Heart right ventricle (tissue), 16 donors: Measurements from ENCODE around the gene PPFIA3. TPM values are rescaled to one million over a fixed set of nuclear protein-coding genes. Genes with fewer than 3 reads are reported as not detected.

Experiments used
- ATAC-seq, 8 donors: fragments of 200-7000 bp; cut with Tn5 transposase; one replicate each; pipeline ENCODE4 v1.9.1; 2020; ENCODE audit warnings: mild to moderate bottlenecking in 8 of 8, moderate library complexity in 8 of 8, moderate number of reproducible peaks in 1 of 8
- DNase-seq, 2 donors: peaks; one replicate each; pipeline ENCODE4 v3.0.0-alpha.2; 2020
- H3K27ac ChIP-seq, 10 donors: fragments of 200-600 bp; sonication (generic) in 2 of 10; one replicate each; pipeline versions ENCODE4 v1.5.0 to v1.8.0; 2020 to 2022; ENCODE audit warnings: mild to moderate bottlenecking in 3 of 10
- H3K27me3 ChIP-seq, 7 donors: fragments of 200-600 bp; one replicate each; pipeline ENCODE4 v1.8.0; 2021 to 2022; ENCODE audit warnings: mild to moderate bottlenecking in 2 of 7
- H3K36me3 ChIP-seq, 9 donors: fragments of 200-600 bp; sonication (generic) in 1 of 9; one replicate each; pipeline versions ENCODE4 v1.5.0 to v1.8.0; 2020 to 2022; ENCODE audit warnings: mild to moderate bottlenecking in 2 of 9
- H3K4me1 ChIP-seq, 9 donors: fragments of 200-600 bp; sonication (generic) in 1 of 9; one replicate each; pipeline versions ENCODE4 v1.5.0 to v1.8.0; 2020 to 2022; ENCODE audit warnings: mild to moderate bottlenecking in 4 of 9
- H3K4me3 ChIP-seq, 10 donors: fragments of 200-600 bp; sonication (generic) in 2 of 10; one replicate each; pipeline versions ENCODE4 v1.5.0 to v1.8.0; 2020 to 2022; ENCODE audit warnings: mild to moderate bottlenecking in 7 of 10, moderate library complexity in 2 of 10
- H3K9me3 ChIP-seq, 11 donors: fragments of 200-600 bp in 10 of 11; sonication (generic) in 2 of 11; one replicate each; pipeline versions ENCODE4 v1.5.0 to v1.8.0; 2013 to 2022; ENCODE audit warnings: mild to moderate bottlenecking in 2 of 11, control low read depth in 1 of 11, moderate library complexity in 1 of 11
- WGBS, 2 donors: extraction: QIAGEN DNeasy Blood & Tissue Kit; methylation state at CpG; one replicate each; pipeline ENCODE4 v1.1.7; 2013; ENCODE audit warnings: inconsistent platforms in 1 of 2; 5-methylcytosine and 5-hydroxymethylcytosine counted together
- intact Hi-C, 10 donors: fragments of 100-400 bp; cut with DNase I; formaldehyde crosslinking; loops; one replicate each; pipeline versions ENCODE4 v1.11.1 to v1.14.2; 2022
- polyA plus RNA-seq, 2 donors: library from polyadenylated mRNA; stranded (reverse); fragments of 200-250 nt; gene quantifications; one replicate each; pipeline ENCODE4 v1.2.3, GENCODE V29; 2013
- total RNA-seq, 10 donors: library from RNA; stranded (reverse); fragmentation: NEBNext Ultra II Directional in 3 of 10; extraction: Animal tissue kit (Norgen Biotek cat#: 25700) in 3 of 10; gene quantifications; one replicate each; pipeline versions ENCODE4 v1.2.1 to v1.2.4, GENCODE V29; 2021 to 2023
- TF ChIP-seq, protein P1 (sequence below), 9 donors: fragments of 200-600 bp; sonication (generic) in 2 of 9; IDR thresholded peaks; one replicate each; pipeline versions ENCODE4 v1.5.0 to v1.8.0; 2021 to 2022; ENCODE audit warnings: antibody characterized with exemption in 9 of 9, mild to moderate bottlenecking in 5 of 9, moderate library complexity in 1 of 9
- donor health status: Arrhythmogenic right ventricular cardiomyopathy.
- donor health status: ischemic (EF 13 %, LVEDD 7.1; RV severe dilation, severe dysfunction).
- donor health status: healthy with polysubstance abuse.
- donor health status: DM: no; HTN: yes; CAD: no.
- donor health status: DM: no; HTN: no; CAD: no.
- donor health status: ischemic (EF 25% LVEDD 6.9; RV normal size, moderate dysfunction).
- donor health status: ischemic (EF 25% LVEDD 5.7; RV mildly dilated, moderate dysfunction).
- donor health status: healthy.
- donor health status: DM: yes; HTN: yes; CAD: no.
- donor health status: Ischemic cardiomyopathy.
- donor health status: ischemic (EF 35%, LVEDD 5.7; RV mildly dilated, moderate dysfunction).
- donor health status: nonischemic (EF 11% LVEDD 7.7; RV severe dilation, severe dysfunction).
- donor health status: DM: yes; HTN: yes; CAD: no.
- donor health status: PGD.
- donor health status: ischemic (EF 29% LVEDD 5.4; RV normal size, mild dysfunction).
- donor health status: nonischemic (EF 23%, LVEDD 6.1; RV moderate dilation, normal function).

PPFIA3 gene
- total and polyA plus RNA-seq, 12 donors, result 3.6 to 16.7 (median 6.3) TPM

DNA sequence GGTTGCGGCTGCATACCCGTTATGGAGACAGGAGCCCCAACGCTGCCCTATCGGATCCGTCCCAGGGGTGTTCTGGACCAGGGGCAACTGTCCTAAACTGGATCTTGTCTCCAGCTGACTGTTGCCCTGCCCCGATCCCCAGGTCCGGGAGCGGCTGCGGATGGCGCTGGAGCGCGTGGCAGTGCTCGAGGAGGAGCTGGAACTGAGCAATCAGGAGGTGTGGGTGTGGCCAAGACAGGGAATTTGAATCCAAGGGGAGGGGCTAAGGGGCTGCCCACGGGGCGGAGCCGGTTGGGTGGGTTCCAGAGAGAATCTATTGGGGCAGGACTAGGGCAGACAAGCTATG lies 9.9 kb downstream of the PPFIA3 start:
- Histone ChIP-seq H3K9me3 (no peaks in the 10 kb centered on the region), H3K27me3 (peaks cover 0 to 8% (median 0%) of the 10 kb centered on the region in 7 donors), H3K4me1 (peaks cover 0 to 31% (median 19%) of the 10 kb centered on the region in 9 donors), H3K27ac (no peak overlapping the region), H3K4me3 (no peak overlapping the region), H3K36me3 (no peaks in the 10 kb centered on the region)
- TF ChIP-seq, protein P1, sequence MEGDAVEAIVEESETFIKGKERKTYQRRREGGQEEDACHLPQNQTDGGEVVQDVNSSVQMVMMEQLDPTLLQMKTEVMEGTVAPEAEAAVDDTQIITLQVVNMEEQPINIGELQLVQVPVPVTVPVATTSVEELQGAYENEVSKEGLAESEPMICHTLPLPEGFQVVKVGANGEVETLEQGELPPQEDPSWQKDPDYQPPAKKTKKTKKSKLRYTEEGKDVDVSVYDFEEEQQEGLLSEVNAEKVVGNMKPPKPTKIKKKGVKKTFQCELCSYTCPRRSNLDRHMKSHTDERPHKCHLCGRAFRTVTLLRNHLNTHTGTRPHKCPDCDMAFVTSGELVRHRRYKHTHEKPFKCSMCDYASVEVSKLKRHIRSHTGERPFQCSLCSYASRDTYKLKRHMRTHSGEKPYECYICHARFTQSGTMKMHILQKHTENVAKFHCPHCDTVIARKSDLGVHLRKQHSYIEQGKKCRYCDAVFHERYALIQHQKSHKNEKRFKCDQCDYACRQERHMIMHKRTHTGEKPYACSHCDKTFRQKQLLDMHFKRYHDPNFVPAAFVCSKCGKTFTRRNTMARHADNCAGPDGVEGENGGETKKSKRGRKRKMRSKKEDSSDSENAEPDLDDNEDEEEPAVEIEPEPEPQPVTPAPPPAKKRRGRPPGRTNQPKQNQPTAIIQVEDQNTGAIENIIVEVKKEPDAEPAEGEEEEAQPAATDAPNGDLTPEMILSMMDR (IDR thresholded peaks at IDR 0.05), result no peak
- DNase-seq (no peak), ATAC-seq (no peak)
- intact Hi-C loops, result no loop called here
- WGBS, 2 donors, result 55 to 56% methylated on average over 16 of the region's 16 CpGs

DNA sequence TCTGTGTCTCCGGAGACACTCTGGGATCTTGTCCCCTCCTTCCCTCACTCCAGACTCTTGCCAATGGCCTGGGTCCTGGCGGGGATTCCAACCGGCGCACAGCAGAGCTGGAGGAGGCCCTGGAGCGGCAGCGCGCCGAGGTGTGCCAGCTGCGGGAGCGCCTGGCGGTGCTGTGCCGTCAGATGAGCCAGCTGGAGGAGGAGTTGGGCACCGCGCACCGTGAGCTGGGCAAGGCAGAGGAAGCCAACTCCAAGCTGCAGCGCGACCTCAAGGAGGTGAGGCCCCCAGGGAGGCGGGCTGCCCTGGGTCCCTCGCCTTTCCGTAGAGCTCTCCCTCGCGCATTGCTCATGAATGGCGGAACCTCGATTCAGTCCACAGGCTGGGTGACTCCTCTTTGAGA lies 11.0 kb downstream of the PPFIA3 start:
- TF ChIP-seq, protein P1 (IDR thresholded peaks at IDR 0.05), result no peak
- ATAC-seq (no peak), DNase-seq (no peak)
- Histone ChIP-seq H3K4me3 (no peak overlapping the region), H3K4me1 (peaks cover 0 to 33% (median 25%) of the 10 kb centered on the region in 9 donors), H3K27me3 (peaks cover 0 to 19% (median 0%) of the 10 kb centered on the region in 7 donors), H3K36me3 (no peaks in the 10 kb centered on the region), H3K9me3 (no peaks in the 10 kb centered on the region), H3K27ac (no peak overlapping the region)
- 94 to 95% methylated on average over 24 of the region's 24 CpGs for WGBS, 2 donors
- intact Hi-C loops, result no loop called here

DNA sequence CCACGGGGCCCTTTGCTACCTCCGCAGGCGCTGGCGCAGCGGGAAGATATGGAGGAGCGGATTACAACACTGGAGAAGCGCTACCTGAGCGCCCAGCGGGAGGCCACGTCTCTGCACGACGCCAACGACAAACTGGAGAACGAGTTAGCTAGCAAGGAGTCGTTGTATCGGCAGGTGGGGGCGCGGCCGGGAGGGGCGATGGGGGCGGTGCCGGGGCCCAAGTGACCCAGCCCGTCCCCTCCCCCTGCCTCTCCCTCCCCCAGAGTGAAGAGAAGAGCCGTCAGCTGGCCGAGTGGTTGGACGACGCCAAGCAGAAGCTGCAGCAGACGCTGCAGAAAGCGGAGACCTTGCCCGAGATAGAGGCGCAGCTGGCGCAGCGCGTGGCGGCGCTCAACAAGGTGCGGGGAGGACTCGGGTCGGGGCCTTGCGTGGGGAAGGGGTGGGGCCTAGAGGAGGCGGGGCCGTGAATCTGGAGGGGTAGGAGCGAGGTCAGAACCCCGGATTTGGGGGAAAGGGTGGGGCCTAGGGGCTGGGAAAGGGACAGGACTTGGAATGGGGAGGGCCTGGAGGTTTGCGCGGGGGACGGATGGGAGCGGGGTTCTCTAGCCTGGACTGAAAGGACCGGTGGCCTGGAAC lies 13.7 kb downstream of the PPFIA3 start:
- H3K9me3 ChIP-seq, result no peaks in the 10 kb centered on the region
- ATAC-seq (peak in 6 of 8 donors; percentile 1 to 19 (median 12)), DNase-seq (peak in 1 of 2 donors; percentile 57)
- TF ChIP-seq, protein P1 (IDR thresholded peaks at IDR 0.05), result no peak
- H3K27me3 ChIP-seq, result peaks cover 0 to 19% (median 0%) of the 10 kb centered on the region in 7 donors
- 9 to 23% methylated on average over 49 of the region's 49 CpGs for WGBS, 2 donors
- H3K36me3 ChIP-seq, result no peaks in the 10 kb centered on the region
- peak overlapping the region in 9 of 10 donors; percentile 2 to 43 (median 37) for H3K4me3 ChIP-seq
- peak overlapping the region in 2 of 10 donors; percentile 10 to 28 for H3K27ac ChIP-seq
- intact Hi-C loops, result no loop called here
- H3K4me1 ChIP-seq, result peaks cover 0 to 35% (median 24%) of the 10 kb centered on the region in 9 donors

DNA sequence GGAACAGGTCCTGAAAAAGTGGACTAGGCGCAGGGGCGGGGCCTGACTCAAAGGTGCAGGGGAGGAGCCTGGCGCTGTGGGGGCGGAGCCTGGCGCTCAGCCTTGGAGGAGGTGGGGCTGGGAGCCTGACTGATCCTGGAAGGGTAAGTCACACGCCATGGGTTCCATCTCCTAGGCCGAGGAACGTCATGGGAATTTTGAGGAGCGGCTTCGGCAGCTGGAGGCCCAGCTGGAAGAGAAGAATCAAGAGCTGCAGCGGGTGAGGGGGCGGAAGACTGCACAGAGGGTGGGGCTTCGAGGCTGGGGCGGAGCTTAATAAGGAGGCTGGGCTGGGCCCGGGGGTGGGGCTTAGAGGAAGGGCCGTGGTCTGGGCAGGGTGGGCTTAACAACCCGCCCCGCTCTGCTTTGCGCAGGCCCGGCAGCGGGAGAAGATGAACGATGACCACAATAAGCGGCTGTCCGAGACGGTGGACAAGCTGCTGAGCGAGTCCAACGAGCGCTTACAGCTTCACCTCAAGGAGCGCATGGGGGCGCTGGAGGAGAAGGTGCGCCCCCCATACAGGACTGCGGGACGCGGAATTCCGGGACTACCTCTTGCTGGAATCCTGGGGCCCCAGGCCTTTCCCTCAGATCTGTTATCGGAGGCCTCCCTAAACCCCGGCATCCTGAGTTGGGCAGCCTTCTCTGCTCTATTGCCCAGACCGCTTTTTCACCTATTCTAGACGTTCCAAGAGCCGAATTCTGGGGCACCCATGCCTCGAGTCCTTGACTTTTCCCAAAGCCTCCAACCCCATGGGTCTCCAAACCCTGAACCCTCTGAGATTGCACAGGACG lies 14.5 kb downstream of the PPFIA3 start:
- Histone ChIP-seq H3K9me3 (no peaks in the 10 kb centered on the region), H3K4me3 (peak overlapping the region in 9 of 10 donors; percentile 2 to 43 (median 37)), H3K27ac (peak overlapping the region in 2 of 10 donors; percentile 10 to 28), H3K4me1 (peaks cover 0 to 29% (median 17%) of the 10 kb centered on the region in 9 donors), H3K27me3 (peaks cover 0 to 19% (median 0%) of the 10 kb centered on the region in 7 donors), H3K36me3 (no peaks in the 10 kb centered on the region)
- intact Hi-C loops, result no loop called here
- 22 to 38% methylated on average over 40 to 42 of the region's 42 CpGs for WGBS, 2 donors
- TF ChIP-seq, protein P1 (IDR thresholded peaks at IDR 0.05), result peak in 2 of 9 donors; percentile 21 to 25
- DNase-seq (peak; percentile 69 to 76), ATAC-seq (peak; percentile 58 to 76 (median 70))
